Endothelial cell of umbilical vein (primary cell): ENCODE data around the gene SETD9. TPM values are rescaled to one million over a fixed set of nuclear protein-coding genes. Genes with fewer than 3 reads are reported as not detected.

Experiments used
- BruUV-seq: library from RNA; stranded (reverse); fragments of 400-500 nt; replicated peaks from 2 replicates; lab custom pipeline; 2021; lab: Mats Ljungman, UMichigan
- CTCF ChIA-PET: fragments of 300-600, 350-600 bp; sonication (Branson Sonifier 250); formaldehyde crosslinking; loops from one replicate; lab custom pipeline; 2021; ENCODE audit warnings: antibody characterized with exemption, inconsistent platforms; lab: Charles Lee
- POLR2A ChIA-PET: fragments of 300-600, 350-600 bp; sonication (Branson Sonifier 250); formaldehyde crosslinking; loops from one replicate; lab custom pipeline; 2021; ENCODE audit warnings: antibody characterized with exemption, inconsistent platforms; lab: Charles Lee
- DNase-seq: peaks from one replicate; pipeline ENCODE4 v3.0.0-alpha.2; 2011; ENCODE audit warnings: low read depth, low spot score
- FAIRE-seq: peaks from 2 replicates; lab custom pipeline; 2011; peaks lifted over from hg19 to GRCh38; lab: Jason Lieb, UNC
- H2AFZ ChIP-seq: 2 replicates; pipeline ENCODE4 v1.6.0; 2012; ENCODE audit warnings: low read depth, low read length, control low read depth, inconsistent platforms
- H3K27ac ChIP-seq: 2 replicates; pipeline ENCODE4 v1.5.1; 2011; ENCODE audit warnings: low read depth, mild to moderate bottlenecking, control low read depth, low read length, moderate library complexity; ENCODE audit not compliant: insufficient read depth
- H3K27me3 ChIP-seq, 2 experiments: 2 replicates each; pipeline versions ENCODE4 v1.6.0 to v1.6.1; 2011; ENCODE audit warnings: low read length in 2 of 2, mixed read lengths in 1 of 2; ENCODE audit not compliant: control insufficient read depth in 2 of 2, insufficient read depth in 2 of 2
- H3K36me3 ChIP-seq, 2 experiments: 2 replicates in 1 of 2; 3 replicates in 1 of 2; pipeline ENCODE4 v1.5.1; 2011; ENCODE audit warnings: low read length in 2 of 2, mild to moderate bottlenecking in 1 of 2, moderate library complexity in 1 of 2; ENCODE audit not compliant: control insufficient read depth in 2 of 2, insufficient read depth in 2 of 2; ENCODE audit errors: extremely low read depth in 1 of 2
- H3K4me1 ChIP-seq: 3 replicates; pipeline ENCODE4 v1.5.1; 2011; ENCODE audit warnings: mild to moderate bottlenecking, low read length; ENCODE audit not compliant: control insufficient read depth, insufficient read depth; ENCODE audit errors: extremely low read depth
- H3K4me2 ChIP-seq: 2 replicates; pipeline ENCODE4 v1.6.1; 2011; ENCODE audit warnings: low read length, control low read depth, mixed read lengths; ENCODE audit not compliant: insufficient read depth
- H3K4me3 ChIP-seq, 3 experiments: fragments of 200-600 bp in 1 of 3; sonication (generic), shearing (Covaris generic) in 1 of 3; replicated peaks in 1 of 3; 2 replicates each; pipeline ENCODE4 v1.5.1; 2011 to 2016; ENCODE audit warnings: control low read depth in 3 of 3, low read length in 3 of 3, mild to moderate bottlenecking in 2 of 3, inconsistent platforms in 1 of 3, low read depth in 1 of 3, moderate library complexity in 1 of 3; ENCODE audit not compliant: insufficient read depth in 1 of 3
- H3K79me2 ChIP-seq: 2 replicates; pipeline ENCODE4 v1.6.0; 2012; ENCODE audit warnings: low read length, inconsistent platforms; ENCODE audit not compliant: control insufficient read depth, insufficient read depth
- H3K9ac ChIP-seq: replicated peaks from 2 replicates; pipeline ENCODE3; 2011; ENCODE audit warnings: low read length, control low read depth; ENCODE audit not compliant: insufficient read depth; ENCODE audit errors: extremely low read depth
- H3K9me1 ChIP-seq: replicated peaks from 3 replicates; pipeline ENCODE4 v1.6.0; 2011; ENCODE audit warnings: mild to moderate bottlenecking, low read length; ENCODE audit not compliant: control insufficient read depth, insufficient read depth; ENCODE audit errors: extremely low read depth
- H3K9me3 ChIP-seq: replicated peaks from 2 replicates; pipeline ENCODE4 v1.5.1; 2012; ENCODE audit warnings: low read length, inconsistent platforms; ENCODE audit not compliant: control insufficient read depth, insufficient read depth
- H4K20me1 ChIP-seq: replicated peaks from 2 replicates; pipeline ENCODE3; 2011; ENCODE audit warnings: mild to moderate bottlenecking, low read length; ENCODE audit not compliant: control insufficient read depth, insufficient read depth; ENCODE audit errors: extremely low read depth
- EZH2 ChIP-seq: IDR thresholded peaks from 2 replicates; pipeline ENCODE4 v1.6.1; 2012; ENCODE audit warnings: borderline replicate concordance, low read depth, mild to moderate bottlenecking, moderate library complexity, low read length, inconsistent platforms; ENCODE audit not compliant: severe bottlenecking
- FOS ChIP-seq: IDR thresholded peaks from 2 replicates; pipeline ENCODE4 v1.6.1; 2011; ENCODE audit warnings: mild to moderate bottlenecking, low read length, moderate library complexity, borderline replicate concordance; ENCODE audit not compliant: insufficient read depth
- GATA2 ChIP-seq: IDR thresholded peaks from 2 replicates; pipeline ENCODE4 v1.7.0; 2011; ENCODE audit warnings: low read depth, mild to moderate bottlenecking, moderate library complexity, mixed read lengths, low read length; ENCODE audit not compliant: insufficient read length, insufficient read depth
- JUN ChIP-seq: IDR thresholded peaks from 2 replicates; pipeline ENCODE4 v1.6.1; 2011; ENCODE audit warnings: borderline replicate concordance, low read depth; ENCODE audit not compliant: insufficient read length, insufficient read depth
- MYC ChIP-seq: IDR thresholded peaks from one replicate; pipeline ENCODE4 v1.6.1; 2011; ENCODE audit warnings: mild to moderate bottlenecking, low read depth, low read length
- POLR2A ChIP-seq: IDR thresholded peaks from 2 replicates; pipeline ENCODE4 v1.6.1; 2012; ENCODE audit warnings: low read depth, mild to moderate bottlenecking, control low read depth, low read length
- POLR2AphosphoS5 ChIP-seq: IDR thresholded peaks from 2 replicates; pipeline ENCODE4 v1.6.1; 2012; ENCODE audit warnings: low read depth, mild to moderate bottlenecking, control low read depth, low read length, moderate library complexity; ENCODE audit not compliant: insufficient read depth
- dilution Hi-C: fragments of 300-500 bp; cut with MboI; formaldehyde crosslinking; loops from one replicate; pipeline ENCODE4 v1.15.0; 2019; ENCODE audit warnings: low sequenced_read_pairs; ENCODE audit not compliant: extremely low pct_ligation_motif_present
- intact Hi-C: fragments of 100-400 bp; cut with micrococcal nuclease; formaldehyde crosslinking; loops from one replicate; pipeline ENCODE4 v1.10.0; 2022
- polyA plus RNA-seq, 4 experiments: library from polyadenylated mRNA; depleted of rRNA in 3 of 4; stranded (reverse) in 3 of 4; unstranded in 1 of 4; fragments of >200 nt; gene quantifications; 2 replicates each; pipeline versions ENCODE4 v1.2.1 to v1.2.3, GENCODE V29; 2011 to 2012; ENCODE audit warnings: missing spikeins in 1 of 4
- total RNA-seq: library from RNA; stranded (reverse); gene quantifications from 2 replicates; pipeline ENCODE4 v1.2.3, GENCODE V29; 2021
- TF ChIP-seq, protein P1 (sequence below), 2 donors: IDR thresholded peaks; 1 replicate in 1 of 2; 2 replicates in 1 of 2; pipeline ENCODE4 v1.5.1; 2011; ENCODE audit warnings: low read length in 2 of 2, mild to moderate bottlenecking in 2 of 2, moderate library complexity in 2 of 2, control low read depth in 1 of 2, inconsistent platforms in 1 of 2, low read depth in 1 of 2; ENCODE audit not compliant: insufficient read depth in 1 of 2; ENCODE audit errors: extremely low read depth in 1 of 2
- TF ChIP-seq, protein P2 (sequence below): IDR thresholded peaks from 2 replicates; pipeline ENCODE4 v1.6.1; 2011; ENCODE audit not compliant: insufficient read depth, insufficient read length

Gene SETD9
- total and polyA plus RNA-seq, 2 donors (not counting 3 experiments of a cell fraction or from before 2014, with no cell fraction given) = 7.1 to 7.9 TPM

DNA sequence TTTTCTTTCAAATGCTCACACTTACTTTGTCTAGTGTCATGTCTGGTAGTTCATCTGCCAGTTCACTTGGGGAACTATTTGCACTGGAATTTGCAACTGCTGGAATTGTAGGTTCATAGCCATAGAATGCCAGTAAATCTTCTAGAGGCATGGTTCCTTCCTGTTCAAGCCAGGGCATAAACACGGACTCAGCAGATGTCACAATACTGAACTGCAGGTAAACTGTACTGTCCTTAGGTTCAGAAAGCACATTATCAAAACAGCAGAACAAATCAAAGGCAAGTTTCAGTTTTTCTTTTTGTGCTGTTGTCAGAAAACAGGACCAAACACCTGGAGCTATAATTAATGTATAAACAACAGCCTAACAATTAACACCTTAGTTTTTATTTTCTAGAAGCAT, 29.5 kb downstream of the SETD9 start:
- CTCF ChIA-PET = interaction anchor here (0.7 to 1.6 kb wide), 2 partner anchors 12 to 18 kb away, joined by 3 read pairs; no protein-coding TSS in a partner anchor
- TF ChIP-seq, protein P1, sequence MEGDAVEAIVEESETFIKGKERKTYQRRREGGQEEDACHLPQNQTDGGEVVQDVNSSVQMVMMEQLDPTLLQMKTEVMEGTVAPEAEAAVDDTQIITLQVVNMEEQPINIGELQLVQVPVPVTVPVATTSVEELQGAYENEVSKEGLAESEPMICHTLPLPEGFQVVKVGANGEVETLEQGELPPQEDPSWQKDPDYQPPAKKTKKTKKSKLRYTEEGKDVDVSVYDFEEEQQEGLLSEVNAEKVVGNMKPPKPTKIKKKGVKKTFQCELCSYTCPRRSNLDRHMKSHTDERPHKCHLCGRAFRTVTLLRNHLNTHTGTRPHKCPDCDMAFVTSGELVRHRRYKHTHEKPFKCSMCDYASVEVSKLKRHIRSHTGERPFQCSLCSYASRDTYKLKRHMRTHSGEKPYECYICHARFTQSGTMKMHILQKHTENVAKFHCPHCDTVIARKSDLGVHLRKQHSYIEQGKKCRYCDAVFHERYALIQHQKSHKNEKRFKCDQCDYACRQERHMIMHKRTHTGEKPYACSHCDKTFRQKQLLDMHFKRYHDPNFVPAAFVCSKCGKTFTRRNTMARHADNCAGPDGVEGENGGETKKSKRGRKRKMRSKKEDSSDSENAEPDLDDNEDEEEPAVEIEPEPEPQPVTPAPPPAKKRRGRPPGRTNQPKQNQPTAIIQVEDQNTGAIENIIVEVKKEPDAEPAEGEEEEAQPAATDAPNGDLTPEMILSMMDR (IDR thresholded peaks at IDR 0.05; ENCODE audit: extremely low read depth in 1 of 2, insufficient read depth in 1 of 2, low read depth in 1 of 2, low read length in 2 of 2) = no peak
- TF ChIP-seq MYC (no peak), GATA2 (no peak), POLR2AphosphoS5 (no peak), JUN (no peak), FOS (no peak), POLR2A (no peak), EZH2 (no peak)
- TF ChIP-seq, protein P2, sequence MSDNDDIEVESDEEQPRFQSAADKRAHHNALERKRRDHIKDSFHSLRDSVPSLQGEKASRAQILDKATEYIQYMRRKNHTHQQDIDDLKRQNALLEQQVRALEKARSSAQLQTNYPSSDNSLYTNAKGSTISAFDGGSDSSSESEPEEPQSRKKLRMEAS = no peak
- DNase-seq (no peak), FAIRE-seq (no peak)
- Histone ChIP-seq H3K9ac (no peak overlapping the region), H3K4me3 (no peak overlapping the region), H4K20me1 (no peaks in the 10 kb centered on the region), H3K27me3 (no peaks in the 10 kb centered on the region), H3K9me1 (no peaks in the 10 kb centered on the region), H3K36me3 (peaks cover 20 to 34% of the 10 kb centered on the region in 2 experiments), H3K4me1 (no peaks in the 10 kb centered on the region), H3K4me2 (no peak overlapping the region), H3K27ac (no peak overlapping the region), H3K79me2 (no peaks in the 10 kb centered on the region), H3K9me3 (no peaks in the 10 kb centered on the region), H2AFZ (no peak overlapping the region)
- BruUV-seq = no TSS peak
- POLR2A ChIA-PET = no interaction called here
- dilution Hi-C loops = no loop called here
- intact Hi-C loops = no loop called here
